ENCODE results near the gene FOXD1.

GRCh38 chr5:73422164-73422563 lies 26.4 kb downstream of the FOXD1 start:
- TF ChIP-seq POLR2A (IDR thresholded peaks at IDR 0.05) (no peak), CTCF (IDR thresholded peaks at IDR 0.05) (no peak)

All from body of pancreas (tissue), 4 donors.